T-cell (primary cell): ENCODE measurements around the gene MROH9. TPM values are rescaled to one million over a fixed set of nuclear protein-coding genes. Genes with fewer than 3 reads are reported as not detected.

ENCODE experiments used
- ATAC-seq, 4 experiments: fragments of 200-7000 bp in 3 of 4; fragments of 150-1000 bp in 1 of 4; cut with Tn5 transposase; replicated peaks in 1 of 4; 1 replicate in 3 of 4; 2 replicates in 1 of 4; pipeline ENCODE4 v1.10.0; 2021; ENCODE audit warnings: moderate library complexity in 3 of 4, mild to moderate bottlenecking in 2 of 4, moderate number of reproducible peaks in 1 of 4
- CTCF ChIA-PET, 2 donors: fragments of 300-600 bp; sonication (Branson Sonifier 250); formaldehyde crosslinking; loops; one replicate each; lab custom pipeline; 2022; ENCODE audit warnings: antibody characterized with exemption in 2 of 2; lab: Charles Lee
- POLR2A ChIA-PET, 2 donors: fragments of 300-600 bp; sonication (Branson Sonifier 250); formaldehyde crosslinking; loops; one replicate each; lab custom pipeline; 2022; ENCODE audit warnings: antibody characterized with exemption in 2 of 2; lab: Charles Lee
- DNase-seq, 35 experiments: peaks; one replicate each; pipeline versions ENCODE4 v3.0.0 to v3.0.0-alpha.2; 2013 to 2023
- H3K27ac ChIP-seq: one replicate; pipeline ENCODE4 v1.5.1; 2013; ENCODE audit warnings: low read length
- H3K27me3 ChIP-seq, 2 experiments: replicated peaks in 1 of 2; 1 replicate in 1 of 2; 2 replicates in 1 of 2; pipeline versions ENCODE4 v1.6.1 to v1.7.0; 2013; ENCODE audit warnings: low read length in 1 of 2, mixed read lengths in 1 of 2; ENCODE audit not compliant: control insufficient read depth in 2 of 2, insufficient read depth in 2 of 2; ENCODE audit errors: extremely low read depth in 1 of 2
- H3K36me3 ChIP-seq, 2 donors: 1 replicate in 1 of 2; 2 replicates in 1 of 2; pipeline versions ENCODE4 v1.6.1 to v1.7.0; 2013; ENCODE audit warnings: low read length in 1 of 2; ENCODE audit not compliant: control insufficient read depth in 2 of 2, insufficient read depth in 1 of 2; ENCODE audit errors: extremely low read depth in 1 of 2
- H3K4me1 ChIP-seq, 2 experiments: 1 replicate in 1 of 2; 2 replicates in 1 of 2; pipeline versions ENCODE4 v1.6.1 to v1.7.0; 2013; ENCODE audit warnings: low read length in 2 of 2, mixed read lengths in 1 of 2; ENCODE audit not compliant: insufficient read depth in 2 of 2, control insufficient read depth in 1 of 2; ENCODE audit errors: extremely low read depth in 1 of 2
- H3K4me3 ChIP-seq, 2 donors: 1 replicate in 1 of 2; 2 replicates in 1 of 2; pipeline versions ENCODE4 v1.5.1 to v1.7.0; 2013; ENCODE audit warnings: mild to moderate bottlenecking in 2 of 2, low read length in 1 of 2, moderate library complexity in 1 of 2; ENCODE audit not compliant: control insufficient read depth in 1 of 2; ENCODE audit errors: extremely low read depth in 1 of 2
- H3K9me3 ChIP-seq: 2 replicates; pipeline ENCODE4 v1.7.0; 2013
- H3K27ac Mint-ChIP-seq, 2 donors: one replicate each; pipeline ENCODE4 v1.8.0; 2020 to 2021; ENCODE audit warnings: mild to moderate bottlenecking in 2 of 2, mixed read lengths in 2 of 2
- H3K27me3 Mint-ChIP-seq, 2 donors: one replicate each; pipeline ENCODE4 v1.8.0; 2021 to 2022; ENCODE audit warnings: mixed read lengths in 2 of 2
- H3K36me3 Mint-ChIP-seq: one replicate; pipeline ENCODE4 v1.8.0; 2021; ENCODE audit warnings: mixed read lengths
- H3K4me1 Mint-ChIP-seq, 3 donors: one replicate each; pipeline ENCODE4 v1.8.0; 2020 to 2022; ENCODE audit warnings: mixed read lengths in 3 of 3, mild to moderate bottlenecking in 1 of 3
- H3K4me3 Mint-ChIP-seq, 3 donors: one replicate each; pipeline ENCODE4 v1.8.0; 2020 to 2022; ENCODE audit warnings: mild to moderate bottlenecking in 3 of 3, mixed read lengths in 3 of 3, moderate library complexity in 3 of 3
- H3K9me3 Mint-ChIP-seq, 3 donors: one replicate each; pipeline ENCODE4 v1.8.0; 2020 to 2022; ENCODE audit warnings: mixed read lengths in 3 of 3
- WGBS: methylation state at CpG from one replicate; pipeline ENCODE4 v1.1.5; 2013; ENCODE audit warnings: missing lambda C conversion rate; ENCODE audit not compliant: insufficient coverage; 5-methylcytosine and 5-hydroxymethylcytosine counted together
- total RNA-seq, 35 experiments: library from RNA in 6 of 35; stranded (reverse) in 6 of 35; fragments of 120-200 nt in 1 of 35; gene quantifications; one replicate each; pipeline versions ENCODE4 v1.2.1 to v1.2.4 and lab custom pipeline; 2013 to 2026

Gene MROH9
- total RNA-seq (not detected), total RNA-seq (lab: John Stamatoyannopoulos, UW) (0 to 0.10 (median 0) reads per million in 29 experiments)
- total RNA-seq (2013): not detected

DNA sequence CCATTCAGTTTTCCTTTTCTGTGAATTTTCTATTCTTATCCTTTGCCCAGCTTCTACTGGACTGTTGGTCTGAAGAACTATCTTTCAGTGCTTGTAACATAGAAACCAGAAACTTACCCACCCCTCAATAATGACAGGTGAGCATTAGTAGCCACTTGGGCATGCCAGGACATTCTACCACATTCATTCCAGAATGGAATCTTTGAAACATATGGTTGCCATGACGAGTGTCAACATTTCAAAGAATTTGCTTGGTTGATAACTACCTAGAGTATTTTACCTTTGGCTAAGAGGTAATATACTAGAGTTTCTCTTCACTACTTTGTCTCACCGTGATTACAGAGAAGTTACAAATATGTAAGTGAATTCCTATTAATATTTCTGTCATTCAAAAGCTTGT, at the start of gene MROH9:
MROH9 (plus strand) TSS at position 304 of the 400 bp plus-strand sequence. CDS start 10,023 bp downstream, outside the sequence.
- Mint-ChIP-seq H3K4me1 (no peaks in the 10 kb centered on the region), H3K9me3 (no peaks in the 10 kb centered on the region), H3K36me3 (no peaks in the 10 kb centered on the region), H3K4me3 (no peak within 1 kb of the TSS), H3K27me3 (peaks cover 3 to 12% of the 10 kb centered on the region in 2 donors), H3K27ac (no peak within 1 kb of the TSS)
- WGBS: no CpG with 5 or more reads among the region's 2 CpGs
- CTCF ChIA-PET: interaction anchor here in 1 of 2 donors (0.5 to 0.6 kb wide), 2 partner anchors 350 to 1304 kb away, joined by 3 to 4 read pairs; no protein-coding TSS in a partner anchor
- Histone ChIP-seq H3K27ac (no peak within 1 kb of the TSS), H3K4me3 (no peak within 1 kb of the TSS), H3K4me1 (no peaks in the 10 kb centered on the region), H3K9me3 (no peaks in the 10 kb centered on the region), H3K27me3 (no peaks in the 10 kb centered on the region), H3K36me3 (no peaks in the 10 kb centered on the region)
- DNase-seq: no peak
- POLR2A ChIA-PET: no interaction called here
- ATAC-seq: no peak

DNA sequence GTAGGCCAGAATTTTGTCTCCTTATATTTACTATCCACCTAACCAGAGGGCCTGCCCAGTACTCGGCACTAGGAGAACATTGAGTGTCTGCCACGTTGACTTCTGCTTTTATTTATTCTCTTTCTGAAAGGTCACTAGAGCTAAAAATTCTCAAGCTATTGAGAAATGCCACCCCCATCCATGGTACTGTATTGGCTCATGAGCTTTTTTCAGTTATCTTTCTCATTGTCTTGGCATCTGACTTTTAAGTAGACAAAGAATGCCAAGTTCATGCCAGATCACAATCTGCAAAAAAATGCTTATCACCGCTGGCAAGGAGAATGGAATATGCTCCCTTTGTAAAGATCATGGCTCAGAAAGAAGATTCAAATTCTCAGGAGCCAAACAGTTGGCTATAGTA, 49.8 kb upstream of the MROH9 start:
- H3K27ac ChIP-seq: no peak overlapping the region
- H3K4me1 Mint-ChIP-seq: no peaks in the 10 kb centered on the region
- H3K27me3 ChIP-seq: no peaks in the 10 kb centered on the region
- H3K9me3 Mint-ChIP-seq: no peaks in the 10 kb centered on the region
- H3K4me3 ChIP-seq: no peak overlapping the region
- ATAC-seq (no peak), DNase-seq (no peak)
- ChIA-PET POLR2A (no interaction called here), CTCF (interaction anchor here in 1 of 2 donors (0.7 kb wide), 1 partner anchor 428 kb away, joined by 3 read pairs; no protein-coding TSS in a partner anchor)
- 57% methylated on average over 3 of the region's 3 CpGs for WGBS
- H3K4me1 ChIP-seq: no peaks in the 10 kb centered on the region
- H3K4me3 Mint-ChIP-seq: no peak overlapping the region
- H3K27me3 Mint-ChIP-seq: peaks cover 0 to 2% of the 10 kb centered on the region in 2 donors
- no peak overlapping the region for H3K27ac Mint-ChIP-seq
- no peaks in the 10 kb centered on the region for H3K36me3 ChIP-seq
- no peaks in the 10 kb centered on the region for H3K36me3 Mint-ChIP-seq
- no peaks in the 10 kb centered on the region for H3K9me3 ChIP-seq

DNA sequence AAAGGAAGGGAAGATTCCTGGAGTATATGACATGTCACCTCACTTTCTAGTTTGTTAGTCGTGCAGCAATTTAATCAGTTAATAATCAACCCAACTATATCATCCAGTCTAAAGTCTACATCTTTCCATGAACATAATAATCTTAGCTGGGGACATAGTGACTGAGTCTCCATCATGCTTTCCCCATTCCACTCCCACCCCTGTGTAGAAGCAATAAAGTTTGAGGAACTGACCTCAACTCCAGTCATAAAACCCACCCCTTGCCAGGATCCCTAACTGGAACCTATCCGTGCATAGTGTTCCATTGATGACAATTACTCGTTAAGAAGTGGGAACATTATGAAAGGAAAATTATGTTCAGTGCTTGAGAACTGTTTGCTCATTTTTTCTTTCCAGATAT, 48.9 kb upstream of the MROH9 start:
- Mint-ChIP-seq H3K9me3 (no peaks in the 10 kb centered on the region), H3K36me3 (no peaks in the 10 kb centered on the region), H3K4me3 (no peak overlapping the region), H3K27me3 (peaks cover 2 to 5% of the 10 kb centered on the region in 2 donors), H3K4me1 (no peaks in the 10 kb centered on the region), H3K27ac (no peak overlapping the region)
- Histone ChIP-seq H3K9me3 (no peaks in the 10 kb centered on the region), H3K36me3 (no peaks in the 10 kb centered on the region), H3K27me3 (no peaks in the 10 kb centered on the region), H3K4me3 (no peak overlapping the region), H3K4me1 (no peaks in the 10 kb centered on the region), H3K27ac (no peak overlapping the region)
- no peak for DNase-seq
- ChIA-PET CTCF (interaction anchor here in 1 of 2 donors (0.7 kb wide), 1 partner anchor 427 kb away, joined by 3 read pairs; no protein-coding TSS in a partner anchor), POLR2A (no interaction called here)
- no CpG with 5 or more reads among the region's 3 CpGs for WGBS
- no peak for ATAC-seq

DNA sequence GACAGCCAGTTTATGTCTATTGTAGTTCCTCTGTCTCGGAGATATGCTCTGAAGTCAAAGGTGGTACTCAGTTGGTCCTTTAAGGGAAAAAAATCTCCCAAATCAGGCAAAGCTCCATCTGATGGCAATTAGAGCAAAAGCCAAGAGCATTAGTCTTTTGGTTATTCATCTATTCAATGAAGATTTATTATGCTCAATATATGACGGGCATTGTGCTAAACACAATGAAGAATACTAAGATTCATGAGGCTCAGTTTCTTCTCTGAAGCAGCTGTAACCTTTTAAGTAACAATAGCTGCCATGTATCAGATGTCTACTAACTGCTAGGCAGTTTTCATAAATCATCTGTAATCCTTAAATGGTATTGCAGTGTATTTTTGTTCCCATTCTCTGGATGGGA, 47.6 kb upstream of the MROH9 start:
- Mint-ChIP-seq H3K27me3 (peaks cover 0 to 14% of the 10 kb centered on the region in 2 donors), H3K9me3 (no peaks in the 10 kb centered on the region), H3K36me3 (no peaks in the 10 kb centered on the region), H3K27ac (no peak overlapping the region), H3K4me1 (no peaks in the 10 kb centered on the region), H3K4me3 (no peak overlapping the region)
- no peaks in the 10 kb centered on the region for H3K9me3 ChIP-seq
- no peak overlapping the region for H3K4me3 ChIP-seq
- CTCF ChIA-PET: no interaction called here
- POLR2A ChIA-PET: no interaction called here
- no CpG with 5 or more reads among the region's 2 CpGs for whole genome bisulfite sequencing
- ATAC-seq: no peak
- no peak for DNase-seq
- no peak overlapping the region for H3K27ac ChIP-seq
- H3K4me1 ChIP-seq: no peaks in the 10 kb centered on the region
- H3K27me3 ChIP-seq: no peaks in the 10 kb centered on the region
- no peaks in the 10 kb centered on the region for H3K36me3 ChIP-seq

DNA sequence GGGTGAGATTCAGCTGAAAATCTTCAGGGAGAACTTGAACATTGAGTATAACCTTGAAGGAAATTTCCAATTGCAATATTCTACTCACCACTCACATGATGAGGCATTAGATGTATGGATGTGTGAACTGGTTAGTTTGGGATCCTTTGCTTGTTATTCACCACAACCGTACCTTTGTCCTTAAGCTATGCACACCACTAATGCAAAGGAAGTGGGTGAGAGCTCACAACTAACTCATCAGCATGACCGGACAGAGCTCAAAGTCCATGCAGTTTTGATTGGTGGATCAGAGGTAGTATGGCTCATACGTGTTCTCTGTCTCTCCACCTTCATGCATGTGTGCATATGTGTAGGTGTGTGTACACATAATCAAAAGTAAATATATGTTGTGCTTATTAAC, 43.5 kb upstream of the MROH9 start:
- Histone ChIP-seq H3K4me1 (no peaks in the 10 kb centered on the region), H3K36me3 (no peaks in the 10 kb centered on the region), H3K27me3 (no peaks in the 10 kb centered on the region), H3K9me3 (no peaks in the 10 kb centered on the region), H3K4me3 (no peak overlapping the region), H3K27ac (no peak overlapping the region)
- H3K9me3 Mint-ChIP-seq: no peaks in the 10 kb centered on the region
- ChIA-PET CTCF (no interaction called here), POLR2A (no interaction called here)
- H3K4me1 Mint-ChIP-seq: no peaks in the 10 kb centered on the region
- no peak for ATAC-seq
- no peaks in the 10 kb centered on the region for H3K36me3 Mint-ChIP-seq
- H3K27me3 Mint-ChIP-seq: peaks cover 5 to 34% of the 10 kb centered on the region in 2 donors
- H3K4me3 Mint-ChIP-seq: no peak overlapping the region
- DNase-seq: no peak
- WGBS: no CpG with 5 or more reads among the region's 3 CpGs
- no peak overlapping the region for H3K27ac Mint-ChIP-seq

GRCh38 chr1:170893655-170894297, 41.6 kb upstream of the MROH9 start:
- Histone ChIP-seq H3K4me3 (no peak overlapping the region), H3K9me3 (no peaks in the 10 kb centered on the region), H3K27me3 (no peaks in the 10 kb centered on the region), H3K4me1 (no peaks in the 10 kb centered on the region), H3K27ac (no peak overlapping the region), H3K36me3 (no peaks in the 10 kb centered on the region)
- Mint-ChIP-seq H3K36me3 (no peaks in the 10 kb centered on the region), H3K27me3 (peaks cover 9 to 46% of the 10 kb centered on the region in 2 donors), H3K4me1 (no peaks in the 10 kb centered on the region), H3K27ac (no peak overlapping the region), H3K9me3 (no peaks in the 10 kb centered on the region), H3K4me3 (no peak overlapping the region)
- no CpG with 5 or more reads among the region's 2 CpGs for WGBS
- DNase-seq: no peak
- ATAC-seq: no peak
- CTCF ChIA-PET: no interaction called here
- POLR2A ChIA-PET: no interaction called here
